NCI-H526 (cell line): Measurements from ENCODE around the gene TRPM5.

Experiments used
- DNase-seq, 2 experiments: peaks; one replicate each; lab custom pipeline; 2025; lab: John Stamatoyannopoulos, UW

Gene TRPM5

GRCh38 chr11:2406451-2406850 is 37.9 kb downstream of the TRPM5 start:
- no peak for DNase-seq

GRCh38 chr11:2404735-2405196 is 39.5 kb downstream of the TRPM5 start:
- DNase-seq = no peak

- DNase-seq = no peak
Observed at GRCh38 chr11:2402890-2403645, 41.2 kb downstream of the TRPM5 start.

- no peak for DNase-seq
Observed at GRCh38 chr11:2402106-2402505, 42.2 kb downstream of the TRPM5 start.

GRCh38 chr11:2401436-2401984 is 42.8 kb downstream of the TRPM5 start:
- no peak for DNase-seq

- DNase-seq = no peak
Observed at GRCh38 chr11:2400762-2401435, 43.4 kb downstream of the TRPM5 start.

GRCh38 chr11:2400069-2400761 is 44.1 kb downstream of the TRPM5 start, which contains the start of gene TSSC4:
TSS of gene TSSC4 (plus strand) at chr11:2400750. CDS start at chr11:2402634, 1,884 bp downstream.
- peak; percentile 100 for DNase-seq

- peak; percentile 33 to 73 for DNase-seq
Observed at GRCh38 chr11:2399488-2400068, 44.7 kb downstream of the TRPM5 start.

GRCh38 chr11:2398664-2399355 is 45.5 kb downstream of the TRPM5 start:
- DNase-seq = peak in 1 of 2 experiments; percentile 42

- no peak for DNase-seq
Observed at GRCh38 chr11:2397005-2397404, 47.3 kb downstream of the TRPM5 start.

- DNase-seq = no peak
Observed at GRCh38 chr11:2396471-2396870, 47.8 kb downstream of the TRPM5 start.

GRCh38 chr11:2395856-2396255 is 48.5 kb downstream of the TRPM5 start:
- DNase-seq = no peak

GRCh38 chr11:2395211-2395730 is 49.0 kb downstream of the TRPM5 start:
- DNase-seq = no peak

- DNase-seq = no peak
Observed at GRCh38 chr11:2394818-2395105, 49.6 kb downstream of the TRPM5 start.
